ENCODE results near the gene FIGNL2.
"Not testable (repeated sequence)": the region's sequence is repeated elsewhere in the genome, so short reads cannot be mapped to it uniquely, and the experiment has no call there.

FIGNL2 gene

DNA sequence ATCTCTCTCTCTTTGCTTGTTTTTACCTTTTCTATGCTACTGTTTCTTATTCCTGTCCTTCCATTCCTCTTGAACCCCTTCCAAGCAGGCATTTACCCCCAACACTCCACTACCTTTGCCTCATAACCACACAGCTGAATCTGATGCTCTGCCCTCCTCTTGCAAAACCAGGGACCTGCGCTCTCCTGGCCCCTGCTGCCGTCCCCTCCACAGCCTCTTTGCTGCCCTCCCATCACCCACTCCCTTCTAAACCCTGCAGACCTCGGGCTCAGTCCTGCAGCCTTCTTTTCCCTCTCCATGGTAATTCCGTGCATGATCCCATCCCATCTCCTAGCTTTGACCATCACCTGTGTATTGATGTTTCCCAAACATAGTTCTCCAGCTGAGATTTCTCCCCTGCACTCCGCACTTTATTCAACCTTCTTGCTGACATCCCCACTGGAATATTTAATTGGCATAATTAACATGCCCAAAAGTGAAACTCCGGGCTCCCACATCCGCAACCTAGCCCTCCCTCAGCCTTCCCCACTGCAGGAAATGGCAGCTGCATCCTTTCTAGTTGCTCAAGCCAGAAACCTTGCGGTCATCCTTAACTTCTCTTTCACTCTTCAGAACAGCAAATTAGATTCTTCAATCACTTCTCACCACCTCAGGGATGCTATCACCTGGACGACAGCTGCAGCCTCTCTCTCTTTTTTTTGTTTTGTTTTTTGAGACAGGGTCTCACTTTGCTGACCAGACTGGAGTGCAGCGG lies 16.0 kb downstream of the FIGNL2 start:
- no peak overlapping the region for H3K27ac ChIP-seq (ENCODE audit: low read length)
- TF ChIP-seq, protein P1, sequence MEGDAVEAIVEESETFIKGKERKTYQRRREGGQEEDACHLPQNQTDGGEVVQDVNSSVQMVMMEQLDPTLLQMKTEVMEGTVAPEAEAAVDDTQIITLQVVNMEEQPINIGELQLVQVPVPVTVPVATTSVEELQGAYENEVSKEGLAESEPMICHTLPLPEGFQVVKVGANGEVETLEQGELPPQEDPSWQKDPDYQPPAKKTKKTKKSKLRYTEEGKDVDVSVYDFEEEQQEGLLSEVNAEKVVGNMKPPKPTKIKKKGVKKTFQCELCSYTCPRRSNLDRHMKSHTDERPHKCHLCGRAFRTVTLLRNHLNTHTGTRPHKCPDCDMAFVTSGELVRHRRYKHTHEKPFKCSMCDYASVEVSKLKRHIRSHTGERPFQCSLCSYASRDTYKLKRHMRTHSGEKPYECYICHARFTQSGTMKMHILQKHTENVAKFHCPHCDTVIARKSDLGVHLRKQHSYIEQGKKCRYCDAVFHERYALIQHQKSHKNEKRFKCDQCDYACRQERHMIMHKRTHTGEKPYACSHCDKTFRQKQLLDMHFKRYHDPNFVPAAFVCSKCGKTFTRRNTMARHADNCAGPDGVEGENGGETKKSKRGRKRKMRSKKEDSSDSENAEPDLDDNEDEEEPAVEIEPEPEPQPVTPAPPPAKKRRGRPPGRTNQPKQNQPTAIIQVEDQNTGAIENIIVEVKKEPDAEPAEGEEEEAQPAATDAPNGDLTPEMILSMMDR (IDR thresholded peaks at IDR 0.05; ENCODE audit: low read depth, low read length): no peak
- TF ChIP-seq EZH2phosphoT487 (IDR thresholded peaks at IDR 0.05; ENCODE audit: low read depth): no peak
- peaks cover 35% of the 10 kb centered on the region for H3K27me3 ChIP-seq (ENCODE audit: low read depth, low read length)
- H3K4me2 ChIP-seq (ENCODE audit: low read length): peak overlapping the region; percentile 18
- no peaks in the 10 kb centered on the region for H3K9me3 ChIP-seq (ENCODE audit: insufficient read depth, low read length)
- peaks cover 14% of the 10 kb centered on the region for H3K4me1 ChIP-seq (ENCODE audit: low read length)
- H2AFZ ChIP-seq (ENCODE audit: low read depth, low read length): no peak overlapping the region
- no peaks in the 10 kb centered on the region for H4K20me1 ChIP-seq (ENCODE audit: insufficient read depth, low read length)
- H3K4me3 ChIP-seq (ENCODE audit: low read length): no peak overlapping the region
- no peak overlapping the region for H3K9ac ChIP-seq (ENCODE audit: low read length)
- H3K79me2 ChIP-seq (ENCODE audit: low read length): no peaks in the 10 kb centered on the region
- H3K36me3 ChIP-seq (replicated peaks; ENCODE audit: low read depth, low read length): no peaks in the 10 kb centered on the region

DNA sequence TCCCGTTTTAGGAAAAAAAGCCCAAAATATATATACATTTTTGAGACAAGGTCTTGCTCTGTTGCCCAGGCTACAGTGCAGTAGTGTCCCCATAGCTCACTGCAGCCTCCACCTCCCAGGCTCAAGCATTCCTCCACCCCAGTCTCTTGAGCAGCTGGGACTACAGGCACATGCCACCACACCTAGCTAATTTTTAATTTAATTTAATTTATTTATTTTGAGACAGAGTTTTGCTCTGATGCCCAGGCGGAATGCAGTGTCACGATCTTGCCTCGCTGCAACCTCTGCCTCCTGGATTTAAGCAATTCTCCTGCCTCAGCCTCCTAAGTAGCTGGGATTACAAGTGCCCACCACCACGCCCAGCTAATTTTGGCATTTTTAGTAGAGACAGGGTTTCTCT lies 16.7 kb downstream of the FIGNL2 start:
- Histone ChIP-seq H3K27me3 (ENCODE audit: low read depth, low read length) (peaks cover 30% of the 10 kb centered on the region), H3K4me1 (ENCODE audit: low read length) (peaks cover 15% of the 10 kb centered on the region)
- not testable (repeated sequence) for H3K4me3 ChIP-seq (ENCODE audit: low read length); H3K9me3 ChIP-seq (ENCODE audit: insufficient read depth, low read length); H3K9ac ChIP-seq (ENCODE audit: low read length); H3K4me2 ChIP-seq (ENCODE audit: low read length); H3K79me2 ChIP-seq (ENCODE audit: low read length); H3K36me3 ChIP-seq (replicated peaks; ENCODE audit: low read depth, low read length); H2AFZ ChIP-seq (ENCODE audit: low read depth, low read length); H4K20me1 ChIP-seq (ENCODE audit: insufficient read depth, low read length); H3K27ac ChIP-seq (ENCODE audit: low read length)

DNA sequence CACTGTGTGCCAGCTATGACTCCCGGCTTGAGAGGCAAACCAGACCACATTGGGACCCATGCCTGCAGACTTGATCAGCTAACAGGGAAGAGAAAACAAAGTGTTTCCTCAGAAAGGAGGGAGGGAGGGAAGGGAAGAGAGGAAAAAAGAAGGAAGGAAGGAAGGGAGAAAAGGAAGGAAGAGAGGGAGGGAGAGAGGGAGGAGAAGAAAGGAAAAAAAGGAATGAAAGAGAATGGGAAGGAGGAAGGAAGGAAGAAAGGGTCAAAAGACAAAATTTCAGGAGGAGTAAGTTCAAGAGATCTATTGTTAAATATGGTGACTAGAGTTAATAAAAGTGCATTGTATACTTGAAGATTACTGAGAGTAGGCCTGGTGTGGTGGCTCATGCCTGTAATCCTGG lies 18.9 kb downstream of the FIGNL2 start:
- Histone ChIP-seq H4K20me1 (ENCODE audit: insufficient read depth, low read length) (no peaks in the 10 kb centered on the region), H3K36me3 (replicated peaks; ENCODE audit: low read depth, low read length) (no peaks in the 10 kb centered on the region), H3K4me2 (ENCODE audit: low read length) (no peak overlapping the region), H3K79me2 (ENCODE audit: low read length) (no peaks in the 10 kb centered on the region), H3K4me1 (ENCODE audit: low read length) (peaks cover 15% of the 10 kb centered on the region), H3K9me3 (ENCODE audit: insufficient read depth, low read length) (no peaks in the 10 kb centered on the region), H2AFZ (ENCODE audit: low read depth, low read length) (no peak overlapping the region), H3K27me3 (ENCODE audit: low read depth, low read length) (peaks cover 30% of the 10 kb centered on the region), H3K4me3 (ENCODE audit: low read length) (no peak overlapping the region), H3K9ac (ENCODE audit: low read length) (no peak overlapping the region), H3K27ac (ENCODE audit: low read length) (no peak overlapping the region)
- TF ChIP-seq, protein P1 (IDR thresholded peaks at IDR 0.05; ENCODE audit: low read depth, low read length): no peak
- TF ChIP-seq EZH2phosphoT487 (IDR thresholded peaks at IDR 0.05; ENCODE audit: low read depth): no peak

DNA sequence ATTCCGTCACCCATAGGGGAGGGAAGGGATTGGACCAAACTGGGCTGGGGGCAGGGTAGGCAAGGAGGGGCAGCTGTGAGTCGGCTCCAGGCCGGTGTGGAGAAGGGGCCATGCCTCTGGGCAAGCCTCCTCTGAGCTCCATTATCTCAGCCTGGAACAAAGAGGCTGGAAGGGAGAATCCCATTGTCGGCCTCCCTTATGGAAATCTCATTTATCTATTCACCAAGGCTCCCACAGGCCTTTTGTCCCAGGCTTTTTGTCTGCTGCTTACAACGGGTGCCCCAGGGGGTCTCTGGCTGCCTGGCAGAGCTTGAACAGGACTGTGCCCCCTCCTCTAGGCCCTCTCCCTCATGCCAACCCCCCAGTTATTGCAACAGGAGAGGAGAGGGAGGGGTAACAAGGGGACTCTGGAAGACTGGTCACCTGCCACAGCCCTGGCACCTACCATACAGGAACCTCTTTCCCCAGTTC lies 19.5 kb downstream of the FIGNL2 start:
- Histone ChIP-seq H3K79me2 (ENCODE audit: low read length) (no peaks in the 10 kb centered on the region), H3K36me3 (replicated peaks; ENCODE audit: low read depth, low read length) (no peaks in the 10 kb centered on the region), H3K4me3 (ENCODE audit: low read length) (no peak overlapping the region), H3K9ac (ENCODE audit: low read length) (no peak overlapping the region), H3K27ac (ENCODE audit: low read length) (no peak overlapping the region), H3K4me2 (ENCODE audit: low read length) (no peak overlapping the region), H3K9me3 (ENCODE audit: insufficient read depth, low read length) (no peaks in the 10 kb centered on the region), H3K27me3 (ENCODE audit: low read depth, low read length) (peaks cover 34% of the 10 kb centered on the region), H4K20me1 (ENCODE audit: insufficient read depth, low read length) (no peaks in the 10 kb centered on the region), H3K4me1 (ENCODE audit: low read length) (peaks cover 15% of the 10 kb centered on the region), H2AFZ (ENCODE audit: low read depth, low read length) (no peak overlapping the region)
- TF ChIP-seq, protein P1 (IDR thresholded peaks at IDR 0.05; ENCODE audit: low read depth, low read length): no peak
- no peak for TF ChIP-seq EZH2phosphoT487 (IDR thresholded peaks at IDR 0.05; ENCODE audit: low read depth)
